NCI-H345 treated with DMSO at 0.1 percent for 48 hours (cell line): Measurements from ENCODE around the gene PTTG1.
"Not testable (repeated sequence)": the region's sequence is repeated elsewhere in the genome, so short reads cannot be mapped to it uniquely, and the experiment has no call there.

ENCODE experiments used
- DNase-seq: peaks from one replicate; lab custom pipeline; 2025; ENCODE audit not compliant: unreplicated experiment; lab: John Stamatoyannopoulos, UW

Gene PTTG1

GRCh38 chr5:160420331-160420610 lies 1.4 kb upstream of the PTTG1 start:
- DNase-seq: no peak

- peak; percentile 73 for DNase-seq
Measured at GRCh38 chr5:160423099-160423498, 1.4 kb downstream of the PTTG1 start.

GRCh38 chr5:160427607-160428006 lies 6.0 kb downstream of the PTTG1 start:
- no peak for DNase-seq

DNA sequence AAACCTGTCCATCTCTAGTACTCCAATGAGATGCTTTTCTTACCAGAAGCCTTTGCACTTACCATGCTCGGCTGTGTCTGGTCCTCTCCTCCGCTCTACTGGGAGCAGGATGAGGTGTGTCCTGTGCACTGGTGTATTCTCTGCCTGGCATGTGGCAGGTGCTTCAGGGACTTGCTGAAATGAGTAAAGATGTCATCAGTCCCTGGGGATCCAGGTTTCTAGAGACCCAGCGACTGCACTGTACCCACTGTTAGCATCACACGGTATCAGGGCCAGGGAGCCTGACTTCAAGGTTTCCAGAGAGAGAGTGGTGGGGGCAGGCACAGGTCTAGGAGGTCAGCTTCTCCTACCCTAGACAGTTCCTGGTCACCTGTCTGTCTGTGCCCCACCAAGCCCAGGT lies 10.5 kb downstream of the PTTG1 start:
- no peak for DNase-seq

GRCh38 chr5:160432787-160433186 lies 11.1 kb downstream of the PTTG1 start:
- DNase-seq: no peak

- peak; percentile 61 for DNase-seq
Measured at GRCh38 chr5:160434022-160434531, 12.4 kb downstream of the PTTG1 start.

- DNase-seq: no peak
Measured at GRCh38 chr5:160435532-160435931, 13.9 kb downstream of the PTTG1 start.

DNA sequence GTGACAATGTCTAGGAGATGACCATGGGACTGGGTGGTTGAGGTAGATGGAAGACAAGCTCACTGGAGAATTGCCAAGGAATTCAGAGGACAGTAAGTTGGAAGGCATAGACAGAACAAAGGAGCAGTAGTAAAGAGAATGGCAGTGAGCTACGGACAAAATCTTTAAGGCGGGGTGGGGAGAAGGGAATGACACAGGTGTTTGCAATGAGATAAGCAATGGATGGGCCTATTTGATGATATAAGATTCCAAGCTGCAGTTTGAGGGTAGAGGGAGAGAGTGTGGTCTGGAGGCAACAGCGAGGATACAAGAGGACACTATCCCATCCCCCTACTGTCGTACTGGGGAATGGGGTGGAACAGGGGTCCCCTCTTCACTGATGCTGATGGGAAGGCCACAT lies 14.4 kb downstream of the PTTG1 start:
- no peak for DNase-seq

- not testable (repeated sequence) for DNase-seq
Measured at GRCh38 chr5:160436661-160437060, 15.0 kb downstream of the PTTG1 start.

- no peak for DNase-seq
Measured at GRCh38 chr5:160437271-160437670, 15.6 kb downstream of the PTTG1 start.

DNA sequence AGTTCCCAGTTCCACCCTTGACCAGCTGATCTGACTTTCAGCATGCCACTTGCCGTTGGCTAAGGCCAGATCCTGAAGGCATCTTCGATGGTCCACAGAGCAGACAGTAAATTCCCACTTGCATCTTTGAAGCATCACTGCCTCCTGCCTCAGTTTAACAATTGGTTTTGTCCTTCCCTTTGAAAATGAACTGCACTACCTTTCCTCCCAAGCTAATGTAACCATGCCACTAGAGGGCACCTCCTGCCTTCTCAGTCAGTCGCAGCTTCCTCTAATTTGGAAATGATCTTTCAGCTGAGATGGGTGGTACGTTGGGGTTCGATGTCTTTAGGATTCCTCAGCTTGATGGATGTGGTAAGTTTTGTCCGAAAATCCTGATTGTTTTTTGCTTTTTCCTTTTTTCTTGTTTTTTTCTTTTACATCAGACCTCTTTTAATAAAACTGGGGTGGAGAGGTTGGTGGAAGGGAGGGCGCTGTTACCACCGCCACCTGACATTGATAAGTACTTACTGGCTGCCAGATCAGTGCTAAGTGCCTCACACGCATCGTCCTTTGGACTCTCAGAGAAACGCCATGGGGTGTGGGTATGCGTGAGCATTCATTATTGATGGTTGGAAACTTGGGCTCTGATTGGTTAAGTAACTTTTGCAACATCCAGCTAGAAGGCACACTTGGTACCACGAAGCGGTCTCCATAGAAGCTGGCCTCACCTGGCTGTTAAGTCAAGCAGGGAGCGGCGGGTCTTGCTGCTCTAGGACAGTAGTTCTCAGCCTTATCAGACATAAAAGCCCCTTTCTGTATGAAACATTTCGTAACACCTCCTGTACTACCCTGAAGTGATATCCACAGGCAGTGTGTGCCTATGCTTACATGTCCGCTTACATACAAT lies 16.9 kb downstream of the PTTG1 start:
- DNase-seq: peak; percentile 85

- DNase-seq: peak; percentile 85
Measured at GRCh38 chr5:160439205-160439600, 17.5 kb downstream of the PTTG1 start.

DNA sequence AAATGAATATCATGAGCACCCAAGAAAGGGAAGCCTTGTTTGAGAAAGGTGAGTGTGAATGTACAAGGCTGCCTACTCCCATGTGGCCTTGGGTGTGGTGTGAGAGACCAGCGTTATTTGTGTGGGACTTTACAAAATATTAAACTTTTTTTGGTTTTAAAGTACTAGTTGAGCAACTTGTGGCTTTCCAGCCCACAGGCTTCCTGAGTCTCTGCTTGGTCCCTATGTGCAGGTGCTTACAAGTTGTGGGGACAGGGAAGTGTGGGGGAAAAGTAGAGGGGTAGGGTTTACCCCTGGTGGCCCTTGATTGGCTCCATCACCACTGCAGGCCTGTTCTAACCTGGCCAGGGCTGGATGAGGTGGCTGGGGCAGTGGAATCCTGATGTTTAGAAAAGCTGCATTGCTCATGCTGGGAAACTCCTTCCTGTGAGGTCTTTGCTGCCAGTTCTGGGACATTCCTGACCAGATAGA lies 19.7 kb downstream of the PTTG1 start:
- DNase-seq: no peak

GRCh38 chr5:160442824-160443431 lies 21.3 kb downstream of the PTTG1 start:
- DNase-seq: no peak

- DNase-seq: no peak
Measured at GRCh38 chr5:160444407-160444806, 22.8 kb downstream of the PTTG1 start.

GRCh38 chr5:160445132-160445531 lies 23.5 kb downstream of the PTTG1 start:
- DNase-seq: no peak

DNA sequence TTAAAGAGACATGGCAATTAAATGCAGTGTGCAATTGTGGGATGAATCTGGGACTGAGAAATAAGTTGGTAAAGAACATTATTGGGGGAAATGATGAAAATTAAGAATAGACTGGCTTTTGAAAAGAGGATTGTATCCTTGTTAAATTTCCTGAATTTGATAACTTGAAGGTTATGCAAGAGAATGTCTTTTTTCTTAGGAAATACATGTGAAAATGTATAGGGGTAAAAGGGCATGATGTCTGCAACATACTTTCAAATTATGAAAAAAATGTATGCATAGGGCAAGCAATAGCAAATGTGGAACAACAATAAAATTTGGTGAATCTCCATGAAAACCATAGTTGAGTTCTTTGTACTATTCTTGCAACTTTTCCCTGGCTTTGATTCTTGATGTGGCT lies 24.1 kb downstream of the PTTG1 start:
- DNase-seq: no peak

GRCh38 chr5:160448886-160449285 lies 27.2 kb downstream of the PTTG1 start:
- DNase-seq: no peak

DNA sequence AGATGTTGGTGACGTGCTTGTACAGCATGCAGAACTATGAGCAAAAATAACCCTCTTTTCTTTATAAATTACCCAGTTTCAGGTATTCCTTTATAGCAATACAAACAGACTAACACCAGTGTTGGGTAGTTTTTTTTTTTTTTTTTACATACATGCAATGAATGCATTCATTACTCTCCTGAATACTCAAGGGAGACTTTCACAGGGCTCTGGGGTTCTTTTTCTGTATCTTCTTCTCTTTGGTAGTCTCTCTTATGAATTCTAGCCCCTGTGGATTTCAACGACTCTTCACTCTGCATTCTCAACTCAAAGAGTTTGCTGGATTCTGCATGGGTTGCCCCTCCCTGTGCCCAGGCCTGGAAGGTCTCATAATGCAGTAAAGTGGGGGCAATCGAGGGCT lies 27.8 kb downstream of the PTTG1 start:
- no peak for DNase-seq

GRCh38 chr5:160450164-160450932 lies 28.7 kb downstream of the PTTG1 start:
- DNase-seq: no peak

DNA sequence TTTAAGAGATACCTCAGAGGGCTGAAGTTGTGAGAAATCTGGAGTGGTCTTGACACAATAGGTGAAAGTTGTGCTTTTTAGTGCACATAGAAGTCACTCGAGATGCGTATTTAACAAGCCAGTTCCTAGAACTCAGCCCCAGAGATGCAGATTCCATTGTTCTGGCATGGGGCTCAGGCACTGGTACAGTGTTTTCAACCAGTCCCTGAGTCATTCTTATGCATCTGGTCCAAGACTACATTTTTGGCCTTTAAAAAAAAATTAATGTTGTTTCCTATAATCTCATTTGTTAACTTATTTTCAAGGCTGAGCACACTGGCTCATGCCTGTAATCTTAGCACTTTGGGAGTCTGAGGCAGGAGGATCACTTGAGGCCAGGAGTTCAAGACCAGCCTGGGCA lies 29.6 kb downstream of the PTTG1 start:
- DNase-seq: no peak

DNA sequence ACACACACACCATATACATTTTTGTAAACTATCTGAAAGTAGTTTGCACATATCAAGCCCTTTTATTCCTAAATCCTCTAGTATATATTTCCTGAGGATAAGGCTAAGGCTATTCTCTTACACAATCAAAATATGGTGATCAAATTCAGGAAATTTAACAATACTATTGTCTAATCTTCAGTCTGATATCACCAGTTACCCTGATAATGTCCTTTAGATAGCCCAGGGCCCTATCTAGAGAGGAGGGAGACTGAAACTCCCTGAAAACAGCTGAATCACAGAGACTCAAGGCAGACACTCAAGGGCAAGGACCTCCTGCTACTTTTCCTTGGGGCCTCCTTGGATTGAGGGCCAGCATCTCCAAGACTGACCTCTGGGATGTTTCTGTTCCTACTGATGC lies 30.4 kb downstream of the PTTG1 start:
- DNase-seq: no peak
